Ammon's horn (tissue), 1 donor: ENCODE measurements around the gene TXNL4A.
A peak's percentile ranks its signal among the peaks of the same experiment; 100 is the strongest.
"Not testable (repeated sequence)": the region's sequence is repeated elsewhere in the genome, so short reads cannot be mapped to it uniquely, and the experiment has no call there.

Source experiments
- DNase-seq: peaks from one replicate; pipeline ENCODE4 v3.0.0-alpha.2; 2016; ENCODE audit warnings: low spot score

Gene TXNL4A

GRCh38 chr18:79963658-79964329, 24.6 kb downstream of the TXNL4A start:
- no peak for DNase-seq

- no peak for DNase-seq
These were observed 25.3 kb downstream of the TXNL4A start for GRCh38 chr18:79962835-79963657.

- DNase-seq, result no peak
These were observed 26.1 kb downstream of the TXNL4A start for GRCh38 chr18:79962311-79962710.

- DNase-seq, result no peak
These were observed 26.7 kb downstream of the TXNL4A start for GRCh38 chr18:79961527-79962291.

GRCh38 chr18:79960921-79961526, 27.3 kb downstream of the TXNL4A start:
- DNase-seq, result no peak

GRCh38 chr18:79960161-79960801, 28.1 kb downstream of the TXNL4A start:
- not testable (repeated sequence) for DNase-seq

- no peak for DNase-seq
These were observed 29.4 kb downstream of the TXNL4A start for GRCh38 chr18:79958981-79959380.

GRCh38 chr18:79956276-79956675, 32.1 kb downstream of the TXNL4A start:
- no peak for DNase-seq

- DNase-seq, result no peak
These were observed 32.9 kb downstream of the TXNL4A start for GRCh38 chr18:79955302-79956075.

- DNase-seq, result peak; percentile 52
These were observed 33.6 kb downstream of the TXNL4A start for GRCh38 chr18:79954791-79955190.

GRCh38 chr18:79953971-79954651, 34.3 kb downstream of the TXNL4A start:
- no peak for DNase-seq

GRCh38 chr18:79952996-79953559, 35.3 kb downstream of the TXNL4A start:
- DNase-seq, result no peak

GRCh38 chr18:79952456-79952995, 35.8 kb downstream of the TXNL4A start:
- no peak for DNase-seq

GRCh38 chr18:79951545-79952455, 36.6 kb downstream of the TXNL4A start, which contains the start of gene SLC66A2:
TSS of gene SLC66A2 (minus strand) at chr18:79951653. CDS start at chr18:79950926, 727 bp downstream.
- DNase-seq, result peak; percentile 91

- DNase-seq, result no peak
These were observed 37.6 kb downstream of the TXNL4A start for GRCh38 chr18:79950515-79951341.

- peak; percentile 55 for DNase-seq
These were observed 38.5 kb downstream of the TXNL4A start for GRCh38 chr18:79949697-79950487.
